Mucosa of descending colon (tissue), 3 donors: ENCODE results near the gene NR2C2. TPM values are rescaled to one million over a fixed set of nuclear protein-coding genes. Genes with fewer than 3 reads are reported as not detected.

ENCODE experiments used
- ATAC-seq: fragments of 200-7000 bp; cut with Tn5 transposase; one replicate; pipeline ENCODE4 v1.9.1; 2020; ENCODE audit warnings: mild to moderate bottlenecking, moderate library complexity
- DNase-seq, 3 donors: peaks; one replicate each; pipeline ENCODE4 v3.0.0-alpha.2; 2020
- H3K36me3 ChIP-seq: fragments of 200-600 bp; one replicate; pipeline ENCODE4 v1.8.0; 2021; ENCODE audit warnings: low read depth, mild to moderate bottlenecking
- H3K4me1 ChIP-seq: fragments of 200-600 bp; one replicate; pipeline ENCODE4 v1.8.0; 2021; ENCODE audit warnings: low read depth, mild to moderate bottlenecking
- H3K4me3 ChIP-seq: fragments of 200-600 bp; one replicate; pipeline ENCODE4 v1.8.0; 2021; ENCODE audit warnings: mild to moderate bottlenecking
- H3K9me3 ChIP-seq: fragments of 200-600 bp; one replicate; pipeline ENCODE4 v1.8.0; 2021; ENCODE audit warnings: mild to moderate bottlenecking
- CTCF ChIP-seq: fragments of 200-600 bp; IDR thresholded peaks from one replicate; pipeline ENCODE4 v1.8.0; 2022; ENCODE audit warnings: antibody characterized with exemption, mild to moderate bottlenecking
- intact Hi-C, 2 donors: fragments of 100-400 bp; cut with DNase I in 1 of 2; cut with micrococcal nuclease in 1 of 2; formaldehyde crosslinking; loops; one replicate each; pipeline versions ENCODE4 v1.11.0 to v1.11.1; 2022; cut with DNase I, micrococcal nuclease
- total RNA-seq, 3 donors: library from RNA; stranded (reverse); fragmentation: NEBNext Ultra II Directional in 2 of 3; extraction: Animal tissue kit (Norgen Biotek cat#: 25700) in 2 of 3; gene quantifications; one replicate each; pipeline versions ENCODE4 v1.2.1 to v1.2.4, GENCODE V29; 2021 to 2023
- donor health status: DM: no; HTN: no; CAD: no; lungs with moderate emphysema.
- donor health status: DM: no; HTN: no; CAD: no.
- donor health status: DM: no; HTN: yes; CAD: no.

NR2C2 gene
- total RNA-seq, 3 donors from 2014 or later = 37.6 to 56.6 (median 53.9) TPM

- DNase-seq = no peak
- no peak for ATAC-seq
- H3K36me3 ChIP-seq = no peaks in the 10 kb centered on the region
- TF ChIP-seq CTCF = no peak
- H3K4me1 ChIP-seq = no peaks in the 10 kb centered on the region
- intact Hi-C loops = loop anchor here (10.0 kb wide), 2 partner anchors 246 to 256 kb away; partner anchors contain the start of gene C3orf20 (in 1 of the 2)
- H3K9me3 ChIP-seq = no peaks in the 10 kb centered on the region
- H3K4me3 ChIP-seq = no peak overlapping the region
Observed at GRCh38 chr3:14920536-14920935, 26.8 kb upstream of the NR2C2 start.

- Histone ChIP-seq H3K4me1 (no peaks in the 10 kb centered on the region), H3K9me3 (no peaks in the 10 kb centered on the region), H3K36me3 (no peaks in the 10 kb centered on the region), H3K4me3 (no peak overlapping the region)
- DNase-seq (peak; percentile 87 to 94 (median 91)), ATAC-seq (peak; percentile 96)
- intact Hi-C loops = loop anchor here (10.0 kb wide), 2 partner anchors 246 to 256 kb away; partner anchors contain the start of gene C3orf20 (in 1 of the 2)
- TF ChIP-seq CTCF = peak; percentile 94
Observed at GRCh38 chr3:14921034-14921616, 26.3 kb upstream of the NR2C2 start.

GRCh38 chr3:14921811-14922705, 25.3 kb upstream of the NR2C2 start:
- ATAC-seq = no peak
- TF ChIP-seq CTCF = no peak
- DNase-seq = no peak

GRCh38 chr3:14922863-14923262, 24.5 kb upstream of the NR2C2 start:
- no peaks in the 10 kb centered on the region for H3K4me1 ChIP-seq
- no peak for ATAC-seq
- H3K9me3 ChIP-seq = no peaks in the 10 kb centered on the region
- no peaks in the 10 kb centered on the region for H3K36me3 ChIP-seq
- no peak for DNase-seq
- no peak for TF ChIP-seq CTCF
- no peak overlapping the region for H3K4me3 ChIP-seq
- intact Hi-C loops = loop anchor here (10.0 kb wide), 2 partner anchors 248 to 258 kb away; partner anchors contain the start of gene C3orf20 (in 1 of the 2)

More at GRCh38 chr3:14921811-14922705, 25.3 kb upstream of the NR2C2 start:
- Histone ChIP-seq H3K36me3 (no peaks in the 10 kb centered on the region), H3K4me3 (no peak overlapping the region), H3K4me1 (no peaks in the 10 kb centered on the region), H3K9me3 (no peaks in the 10 kb centered on the region)
- intact Hi-C loops = loop anchor here (10.0 kb wide), 2 partner anchors 247 to 257 kb away; partner anchors contain the start of gene C3orf20 (in 1 of the 2)

- Histone ChIP-seq H3K9me3 (no peaks in the 10 kb centered on the region), H3K4me1 (no peaks in the 10 kb centered on the region), H3K4me3 (no peak overlapping the region), H3K36me3 (no peaks in the 10 kb centered on the region)
- no peak for ATAC-seq
- DNase-seq = no peak
- TF ChIP-seq CTCF = no peak
- intact Hi-C loops = loop anchor here (10.0 kb wide), 2 partner anchors 249 to 259 kb away; partner anchors contain the start of gene C3orf20 (in 1 of the 2)
Observed at GRCh38 chr3:14923476-14923875, 23.9 kb upstream of the NR2C2 start.
